B cell (primary cell): ENCODE data around the gene SPEG. TPM values are rescaled to one million over a fixed set of nuclear protein-coding genes. Genes with fewer than 3 reads are reported as not detected.

Experiments
- ATAC-seq: fragments of 200-7000 bp; cut with Tn5 transposase; one replicate; pipeline ENCODE4 v1.10.0; 2021; ENCODE audit warnings: low read depth, mild to moderate bottlenecking, moderate number of reproducible peaks, moderate library complexity
- CTCF ChIA-PET: fragments of 350-600 bp; sonication (Branson Sonifier 250); formaldehyde crosslinking; loops from one replicate; lab custom pipeline; 2021; ENCODE audit warnings: antibody characterized with exemption, inconsistent platforms; lab: Charles Lee
- POLR2A ChIA-PET: fragments of 350-600 bp; sonication (Branson Sonifier 250); formaldehyde crosslinking; loops from one replicate; lab custom pipeline; 2021; ENCODE audit warnings: antibody characterized with exemption; lab: Charles Lee
- DNase-seq: peaks from one replicate; pipeline ENCODE4 v3.0.0; 2013
- H2AFZ ChIP-seq: 2 replicates; pipeline ENCODE4 v1.6.1; 2012; ENCODE audit warnings: mild to moderate bottlenecking, low read depth, low read length; ENCODE audit not compliant: insufficient read depth, poor library complexity, severe bottlenecking
- H3K27ac ChIP-seq, 2 donors: 1 replicate in 1 of 2; 2 replicates in 1 of 2; pipeline ENCODE4 v1.5.1; 2012 to 2013; ENCODE audit warnings: low read length in 2 of 2, mild to moderate bottlenecking in 2 of 2, moderate library complexity in 1 of 2
- H3K27me3 ChIP-seq, 4 experiments: fragments of 200-600 bp in 1 of 4; sonication (generic) in 1 of 4; replicated peaks in 1 of 4; 1 replicate in 2 of 4; 2 replicates in 2 of 4; pipeline versions ENCODE4 v1.6.1 to v1.7.0; 2013 to 2016; ENCODE audit warnings: low read length in 3 of 4, mild to moderate bottlenecking in 2 of 4, mixed read lengths in 1 of 4, moderate library complexity in 1 of 4; ENCODE audit not compliant: insufficient read depth in 4 of 4, control insufficient read depth in 3 of 4; ENCODE audit errors: control extremely low read depth in 1 of 4
- H3K36me3 ChIP-seq, 2 experiments: replicated peaks in 1 of 2; 1 replicate in 1 of 2; 2 replicates in 1 of 2; pipeline versions ENCODE4 v1.6.1 to v1.7.1; 2013; ENCODE audit warnings: low read length in 1 of 2; ENCODE audit not compliant: insufficient read depth in 2 of 2, control insufficient read depth in 1 of 2; ENCODE audit errors: control extremely low read depth in 1 of 2, extremely low read depth in 1 of 2
- H3K4me1 ChIP-seq, 2 donors: fragments of 200-600 bp in 1 of 2; sonication (generic) in 1 of 2; 1 replicate in 1 of 2; 2 replicates in 1 of 2; pipeline versions ENCODE4 v1.5.1 to v1.6.1; 2013 to 2017; ENCODE audit warnings: low read length in 2 of 2; ENCODE audit not compliant: control insufficient read depth in 2 of 2, insufficient read depth in 2 of 2
- H3K4me2 ChIP-seq: replicated peaks from 2 replicates; pipeline ENCODE3; 2012; ENCODE audit warnings: mild to moderate bottlenecking, low read depth, low read length; ENCODE audit not compliant: poor library complexity, severe bottlenecking
- H3K4me3 ChIP-seq, 5 experiments: fragments of 200-600 bp in 1 of 5; sonication (generic) in 1 of 5; 1 replicate in 3 of 5; 2 replicates in 2 of 5; pipeline versions ENCODE4 v1.5.1 to v1.7.0; 2011 to 2016; ENCODE audit warnings: low read length in 4 of 5, mild to moderate bottlenecking in 4 of 5, low read depth in 2 of 5, control low read depth in 1 of 5, moderate library complexity in 1 of 5; ENCODE audit not compliant: insufficient read depth in 1 of 5; ENCODE audit errors: control extremely low read depth in 1 of 5, extremely low read depth in 1 of 5
- H3K79me2 ChIP-seq: fragments of 200-600 bp; sonication (generic); one replicate; pipeline ENCODE4 v1.6.0; 2016; ENCODE audit warnings: low read length; ENCODE audit not compliant: control insufficient read depth, insufficient read depth
- H3K9ac ChIP-seq: fragments of 200-600 bp; sonication (generic); 2 replicates; pipeline ENCODE4 v1.6.1; 2017; ENCODE audit warnings: mild to moderate bottlenecking, low read length, moderate library complexity
- H3K9me3 ChIP-seq, 3 donors: one replicate each; pipeline versions ENCODE4 v1.6.1 to v1.7.1; 2013; ENCODE audit warnings: low read length in 2 of 3; ENCODE audit not compliant: control insufficient read depth in 2 of 3, insufficient read depth in 1 of 3; ENCODE audit errors: control extremely low read depth in 1 of 3
- H4K20me1 ChIP-seq: 2 replicates; pipeline ENCODE4 v1.6.0; 2012; ENCODE audit warnings: mild to moderate bottlenecking, low read length; ENCODE audit not compliant: insufficient read depth, control insufficient read depth, poor library complexity, severe bottlenecking
- H3K27ac Mint-ChIP-seq: one replicate; pipeline ENCODE4 v1.8.0; 2021; ENCODE audit warnings: mixed read lengths
- H3K27me3 Mint-ChIP-seq: one replicate; pipeline ENCODE4 v1.8.0; 2021; ENCODE audit warnings: mixed read lengths
- H3K4me1 Mint-ChIP-seq: one replicate; pipeline ENCODE4 v1.8.0; 2021; ENCODE audit warnings: mixed read lengths
- H3K4me3 Mint-ChIP-seq: one replicate; pipeline ENCODE4 v1.8.0; 2021; ENCODE audit warnings: mixed read lengths
- H3K9me3 Mint-ChIP-seq: one replicate; pipeline ENCODE4 v1.8.0; 2022; ENCODE audit warnings: mixed read lengths; ENCODE audit not compliant: insufficient read depth
- CTCF ChIP-seq: fragments of 200-600 bp; IDR thresholded peaks from one replicate; pipeline ENCODE4 v1.8.0; 2022; ENCODE audit warnings: antibody characterized with exemption, mild to moderate bottlenecking
- EZH2 ChIP-seq: IDR thresholded peaks from 2 replicates; pipeline ENCODE4 v1.6.1; 2012; ENCODE audit warnings: borderline replicate concordance, low read depth, mild to moderate bottlenecking, moderate library complexity, low read length; ENCODE audit not compliant: insufficient read depth, poor library complexity, severe bottlenecking
- WGBS: methylation state at CpG from one replicate; pipeline ENCODE4 v1.1.5; 2013; ENCODE audit warnings: missing lambda C conversion rate; ENCODE audit not compliant: insufficient coverage; 5-methylcytosine and 5-hydroxymethylcytosine counted together
- intact Hi-C: fragments of 100-400 bp; cut with micrococcal nuclease; formaldehyde crosslinking; loops from one replicate; pipeline ENCODE4 v1.10.0; 2022
- polyA plus RNA-seq: library from polyadenylated mRNA; depleted of rRNA; stranded (reverse); fragments of >200 nt; gene quantifications from 2 replicates; pipeline ENCODE4 v1.2.3, GENCODE V29; 2012
- total RNA-seq, 2 donors: library from RNA; stranded (reverse); fragments of 120-200 nt in 1 of 2; gene quantifications; 1 replicate in 1 of 2; 2 replicates in 1 of 2; pipeline versions ENCODE4 v1.2.3 to v1.2.4, GENCODE V29; 2013 to 2022

The SPEG gene
- total and polyA plus RNA-seq, 2 donors (not counting 1 experiment from before 2014, with no cell fraction given) = 0.03 to 0.74 TPM

GRCh38 chr2:219420687-219421086, 14.0 kb upstream of the SPEG start:
- Histone ChIP-seq H3K4me3 (no peak overlapping the region), H3K27me3 (peaks cover 0 to 37% (median 3%) of the 10 kb centered on the region in 4 experiments), H3K4me2 (no peak overlapping the region), H4K20me1 (no peaks in the 10 kb centered on the region), H2AFZ (no peak overlapping the region), H3K79me2 (no peaks in the 10 kb centered on the region), H3K27ac (no peak overlapping the region), H3K4me1 (no peaks in the 10 kb centered on the region), H3K36me3 (no peaks in the 10 kb centered on the region), H3K9me3 (no peaks in the 10 kb centered on the region), H3K9ac (no peak overlapping the region)
- ChIA-PET CTCF (no interaction called here), POLR2A (no interaction called here)
- DNase-seq (no peak), ATAC-seq (no peak)
- TF ChIP-seq EZH2 = no peak
- TF ChIP-seq CTCF = no peak
- Mint-ChIP-seq H3K4me1 (peaks cover 1% of the 10 kb centered on the region), H3K27ac (no peak overlapping the region), H3K27me3 (peaks cover 49% of the 10 kb centered on the region), H3K4me3 (no peak overlapping the region), H3K9me3 (no peaks in the 10 kb centered on the region)
- 93% methylated on average over 8 of the region's 8 CpGs for WGBS
- intact Hi-C loops = no loop called here

GRCh38 chr2:219421323-219421722, 13.3 kb upstream of the SPEG start:
- H3K27ac Mint-ChIP-seq = no peak overlapping the region
- no peak overlapping the region for H3K27ac ChIP-seq
- H3K9me3 Mint-ChIP-seq = no peaks in the 10 kb centered on the region
- H3K36me3 ChIP-seq = no peaks in the 10 kb centered on the region
- peaks cover 1% of the 10 kb centered on the region for H3K4me1 Mint-ChIP-seq
- no peak for DNase-seq
- H3K27me3 Mint-ChIP-seq = peaks cover 44% of the 10 kb centered on the region
- no peaks in the 10 kb centered on the region for H3K4me1 ChIP-seq
- WGBS = 87% methylated on average over 15 of the region's 17 CpGs
- H4K20me1 ChIP-seq = no peaks in the 10 kb centered on the region
- no peaks in the 10 kb centered on the region for H3K79me2 ChIP-seq
- no peaks in the 10 kb centered on the region for H3K9me3 ChIP-seq
- intact Hi-C loops = no loop called here
- H3K9ac ChIP-seq = no peak overlapping the region
- ChIA-PET CTCF (no interaction called here), POLR2A (no interaction called here)
- no peak for TF ChIP-seq EZH2
- no peak for TF ChIP-seq CTCF
- H3K27me3 ChIP-seq = peaks cover 0 to 37% (median 3%) of the 10 kb centered on the region in 4 experiments
- H3K4me2 ChIP-seq = no peak overlapping the region
- H3K4me3 ChIP-seq = no peak overlapping the region
- H3K4me3 Mint-ChIP-seq = no peak overlapping the region
- no peak for ATAC-seq
- H2AFZ ChIP-seq = no peak overlapping the region
